Cerebellar cortex (tissue), 1 donor: ENCODE measurements around the gene TGM4.
"Not testable (repeated sequence)": the region's sequence is repeated elsewhere in the genome, so short reads cannot be mapped to it uniquely, and the experiment has no call there.

Source experiments
- DNase-seq: peaks from one replicate; pipeline ENCODE4 v3.0.0-alpha.2; 2015; ENCODE audit warnings: low spot score

The TGM4 gene

DNA sequence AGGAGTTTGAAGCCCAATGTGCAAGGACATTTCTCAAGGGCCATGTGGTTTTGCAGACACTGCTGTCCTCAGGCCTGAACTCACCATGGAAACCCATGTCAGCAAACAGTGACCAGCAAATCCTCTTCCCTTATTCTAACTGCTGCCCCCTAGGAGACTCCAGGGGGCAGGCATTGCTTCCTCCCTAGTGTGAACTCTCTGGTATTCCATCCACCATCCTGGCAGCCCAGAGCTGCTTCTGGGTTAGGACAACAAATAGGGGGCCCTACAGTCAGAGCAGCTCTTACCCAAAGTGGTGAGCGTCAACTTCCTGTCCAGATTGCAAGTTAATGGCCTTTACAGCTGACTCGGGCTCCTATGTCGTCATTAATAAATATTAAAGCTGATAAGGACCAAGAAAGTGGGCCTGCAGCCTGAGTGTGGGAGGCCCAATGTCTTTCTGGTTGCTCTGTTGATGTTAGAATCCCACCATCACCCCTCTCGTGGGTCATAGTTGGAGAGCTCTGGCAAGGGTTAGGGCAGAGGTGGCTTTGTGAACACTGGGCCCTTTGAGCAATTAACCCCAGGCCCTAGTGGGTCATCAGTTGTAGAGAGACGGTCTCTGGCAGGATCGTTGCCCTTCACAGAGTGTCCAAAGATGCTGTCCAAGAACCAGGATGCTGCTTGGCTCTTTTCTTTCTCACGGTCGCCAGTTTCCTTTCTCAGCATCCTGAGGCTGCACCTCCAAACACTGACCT lies 41.5 kb downstream of the TGM4 start:
- DNase-seq, result no peak

DNA sequence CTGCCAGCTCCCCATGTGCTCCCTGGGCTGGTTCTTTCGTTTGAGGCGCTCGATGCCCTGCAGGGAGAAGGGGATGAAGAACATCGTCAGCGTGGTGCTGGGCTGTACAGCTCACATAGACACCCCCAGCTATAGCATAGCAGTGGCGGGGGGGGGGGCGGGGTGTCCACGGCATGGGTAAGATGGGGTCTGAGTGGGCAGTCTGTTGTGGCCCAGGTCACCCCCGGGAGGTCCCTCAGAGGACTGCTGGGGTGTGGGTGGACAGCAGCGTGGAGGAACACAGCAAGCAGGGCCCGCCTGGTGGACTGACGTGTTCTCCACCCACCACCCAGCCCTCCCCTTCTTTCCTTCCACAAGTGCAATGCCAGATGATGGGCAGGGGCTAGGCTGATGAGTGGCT lies 43.7 kb downstream of the TGM4 start:
- no peak for DNase-seq

DNA sequence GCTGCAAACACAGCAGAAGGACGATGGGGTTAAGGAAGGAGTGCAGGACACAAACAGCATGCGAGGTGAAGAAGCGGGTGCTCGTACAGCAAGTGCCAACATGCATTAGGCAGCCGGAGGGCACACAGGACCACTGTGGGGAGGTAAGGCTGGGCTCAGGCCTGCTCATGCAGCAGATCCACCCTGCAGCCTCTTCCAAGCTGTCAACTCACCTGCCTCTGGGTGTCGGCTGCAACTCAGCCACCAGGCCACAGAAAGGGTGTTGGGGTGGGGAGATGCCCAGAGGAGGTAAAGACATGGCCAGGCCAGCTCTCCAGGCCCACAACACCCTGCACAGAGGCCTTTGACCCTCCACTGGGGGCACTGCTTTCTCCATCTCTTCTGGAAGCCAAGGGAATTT lies 44.2 kb downstream of the TGM4 start:
- DNase-seq, result no peak

DNA sequence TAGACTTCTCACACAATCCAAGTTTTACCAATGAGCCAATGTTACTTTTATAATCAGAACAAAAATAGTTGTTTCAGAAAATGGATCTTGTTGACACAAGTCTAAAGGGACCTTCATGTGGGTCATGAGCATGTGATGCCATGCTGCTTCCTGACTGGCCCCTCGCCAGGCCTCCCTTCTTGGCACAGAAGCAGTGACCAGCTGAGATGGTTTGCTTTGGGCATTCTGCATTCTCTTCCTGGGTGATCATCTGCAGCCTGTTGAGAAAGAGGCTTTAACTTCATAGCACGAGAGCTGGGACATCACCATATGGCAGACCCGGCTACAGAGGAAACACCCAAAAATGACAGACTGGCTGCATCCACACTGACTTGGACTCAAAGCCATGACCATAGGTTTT lies 45.7 kb downstream of the TGM4 start:
- DNase-seq, result no peak

DNA sequence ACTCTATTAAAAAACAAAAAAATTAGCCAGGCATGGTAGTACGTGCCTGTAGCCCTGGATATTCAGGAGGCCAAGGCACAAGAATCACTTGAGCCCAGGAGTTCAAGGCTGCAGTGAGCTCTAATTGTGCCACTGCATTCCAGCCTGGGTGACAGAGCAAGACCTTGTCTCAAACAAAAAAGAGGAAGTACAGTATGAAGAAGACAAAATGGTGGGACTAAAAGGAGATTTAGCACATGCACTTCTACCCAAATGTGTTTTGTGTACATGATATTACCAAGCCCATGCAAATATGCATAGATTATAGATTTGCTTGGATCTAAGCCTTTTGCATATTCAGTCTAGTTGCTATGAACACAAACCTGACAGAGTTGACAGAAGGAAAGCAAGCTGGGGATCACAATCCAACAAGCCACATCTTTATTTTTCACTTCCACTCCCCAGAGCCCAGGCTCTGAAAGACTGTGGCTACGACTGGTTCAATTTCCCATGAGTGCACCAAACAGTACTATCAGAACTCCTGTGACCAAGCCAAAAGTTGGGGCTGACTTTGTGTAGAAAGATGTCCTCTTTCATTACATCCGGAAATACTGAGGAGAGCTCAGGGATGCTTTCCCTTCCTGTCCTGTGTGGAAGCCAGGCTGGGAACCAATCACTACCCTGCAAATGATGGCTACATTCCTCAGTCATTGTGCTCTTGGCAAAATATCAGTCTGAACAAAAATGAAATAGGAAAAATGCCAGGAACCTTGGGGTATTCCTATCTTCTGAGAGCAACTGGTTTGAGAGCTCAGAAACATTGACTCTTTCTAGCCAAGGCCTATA lies 49.4 kb downstream of the TGM4 start:
- DNase-seq, result peak; percentile 91

DNA sequence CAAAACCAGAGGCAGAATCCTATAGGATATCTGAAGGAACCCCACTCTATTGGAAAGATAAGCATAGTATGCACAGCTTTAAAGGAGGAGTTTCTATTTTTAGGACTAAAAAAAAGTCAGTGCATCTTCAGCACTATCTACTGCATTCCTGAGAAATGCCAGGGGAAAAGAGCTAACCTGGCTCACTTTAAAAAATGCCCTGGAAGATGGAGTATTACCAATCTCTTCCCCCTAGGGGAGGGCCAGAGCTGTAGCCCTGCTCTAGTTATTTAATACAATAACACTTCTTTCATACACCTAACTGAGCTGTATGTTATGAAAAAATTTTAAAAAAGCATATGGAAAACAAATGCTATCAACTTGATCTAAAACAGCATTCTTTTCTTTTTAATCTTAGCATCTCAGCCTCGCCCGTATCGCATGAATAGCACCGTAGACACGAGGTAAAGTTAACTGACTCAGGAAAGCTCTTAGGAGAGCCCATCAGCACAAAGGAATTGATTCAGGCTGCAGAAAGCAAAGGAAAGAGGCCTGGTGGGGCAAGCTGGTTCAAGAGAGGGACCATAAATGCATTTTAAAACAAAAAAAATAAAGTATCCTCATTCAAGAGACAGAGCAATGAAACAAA lies 50.2 kb downstream of the TGM4 start:
- no peak for DNase-seq

DNA sequence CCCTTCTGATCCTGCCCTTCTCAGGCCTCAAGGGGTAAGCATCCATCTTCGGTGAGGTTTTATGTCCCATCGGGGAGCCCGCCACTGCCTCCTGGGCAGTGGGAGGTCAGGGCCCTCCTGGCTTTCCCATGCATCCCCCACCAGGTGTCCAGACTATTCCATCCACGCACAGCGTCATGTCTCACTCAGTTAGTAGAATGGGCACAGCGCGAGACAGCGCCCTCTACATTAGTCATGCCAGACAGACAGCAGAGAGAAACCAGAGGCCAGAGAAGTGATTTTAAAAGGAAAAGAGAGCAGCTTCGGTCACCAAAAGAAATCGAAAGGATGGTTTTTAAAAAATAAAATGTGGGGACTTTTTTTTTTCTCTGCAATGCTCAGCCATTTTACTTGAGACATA lies 51.8 kb downstream of the TGM4 start:
- DNase-seq, result no peak

DNA sequence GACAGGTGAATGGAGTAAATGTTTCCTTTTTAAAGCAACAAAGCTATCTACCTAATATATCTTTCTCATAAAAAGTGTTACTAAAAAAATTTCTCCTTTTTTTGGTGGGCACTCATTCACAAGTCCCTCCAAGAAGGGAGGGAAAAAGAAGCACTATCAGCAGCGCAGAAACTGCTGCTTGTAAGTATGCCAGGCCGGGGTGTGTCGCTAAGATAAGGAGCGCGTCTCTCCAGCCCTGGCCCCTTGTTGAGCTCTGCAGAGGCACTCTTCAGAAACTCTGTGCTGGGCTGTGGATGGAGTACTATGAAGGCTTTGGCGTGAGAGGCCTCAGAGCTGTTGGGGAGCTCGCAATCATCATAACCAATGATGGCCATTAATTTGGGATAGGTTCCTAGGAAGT lies 52.5 kb downstream of the TGM4 start:
- no peak for DNase-seq

DNA sequence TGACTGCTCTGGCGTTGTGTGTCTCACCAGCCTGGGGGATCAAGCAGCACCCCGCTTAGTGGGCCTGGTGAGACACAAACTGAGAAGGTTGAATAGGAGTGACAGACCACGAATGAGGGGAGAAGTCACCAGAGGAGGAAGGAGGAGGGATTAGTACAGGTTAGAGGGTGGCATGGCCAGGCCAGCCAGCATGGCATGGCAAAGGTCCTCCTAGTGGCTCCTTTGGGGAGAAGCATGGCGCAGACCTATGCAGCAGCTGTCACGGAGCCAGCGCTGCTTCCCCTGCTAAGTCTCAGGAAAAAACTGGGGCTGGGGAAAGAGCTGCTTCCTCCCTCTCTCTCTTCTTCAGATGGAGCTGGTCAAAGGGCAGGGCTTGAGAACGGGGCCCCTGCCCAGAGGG lies 53.0 kb downstream of the TGM4 start:
- no peak for DNase-seq

DNA sequence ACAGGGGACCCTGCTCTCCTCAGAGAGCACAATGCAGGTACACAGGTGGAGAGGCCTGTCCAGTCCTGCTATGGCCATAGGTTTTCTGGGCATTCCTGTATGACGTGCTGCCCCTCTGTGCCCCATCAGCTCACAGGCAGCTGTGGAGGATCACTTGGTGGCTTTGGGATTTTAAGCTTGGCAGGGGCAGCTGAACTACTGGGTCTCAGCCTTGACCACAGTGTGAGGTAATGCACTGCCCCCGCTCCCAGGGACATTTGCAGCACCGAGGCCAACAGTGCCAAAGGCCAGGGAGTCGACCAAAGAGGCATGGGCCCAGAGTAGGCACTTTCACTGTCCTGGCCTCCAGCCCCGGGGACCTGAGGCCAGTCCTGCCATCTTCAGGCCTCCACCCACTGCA lies 55.4 kb downstream of the TGM4 start:
- no peak for DNase-seq

DNA sequence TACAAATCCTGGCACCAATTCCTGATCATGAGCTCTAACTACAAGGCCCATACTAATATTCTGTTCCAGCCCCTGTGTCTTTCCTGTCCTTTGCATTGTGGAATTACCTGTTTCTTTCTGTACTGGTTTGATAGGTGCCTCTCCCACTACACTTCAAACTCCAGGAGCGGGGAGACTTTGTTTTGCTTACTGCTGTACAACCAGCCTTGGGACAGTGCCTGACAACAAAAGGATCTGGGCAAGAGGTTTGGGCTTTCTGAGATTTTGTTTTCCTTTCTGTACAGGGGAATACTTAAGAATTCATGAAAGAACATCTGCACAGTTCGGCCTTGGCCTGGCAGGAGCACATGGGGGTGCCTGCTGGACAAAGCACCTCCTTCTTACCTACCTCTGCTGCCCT lies 56.5 kb downstream of the TGM4 start:
- no peak for DNase-seq

DNA sequence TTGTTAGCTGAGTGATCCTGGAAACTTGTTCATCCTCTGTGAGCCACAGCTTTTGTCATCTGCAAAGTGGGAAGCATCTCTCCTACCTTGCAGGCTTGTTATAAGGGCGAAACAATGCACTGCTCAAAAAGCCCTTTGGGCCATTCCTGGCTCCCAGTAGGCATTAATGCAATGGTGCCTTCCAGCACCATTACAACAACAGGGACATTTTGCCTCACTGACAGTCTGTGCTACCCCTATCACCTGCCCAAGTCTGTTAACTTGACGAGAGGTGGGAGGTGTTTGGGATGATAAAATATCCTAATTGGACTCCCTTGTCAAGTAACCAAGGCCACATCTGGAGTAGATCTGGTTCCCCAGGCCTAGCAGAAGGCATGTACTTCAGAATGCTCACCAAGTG lies 57.4 kb downstream of the TGM4 start:
- no peak for DNase-seq

DNA sequence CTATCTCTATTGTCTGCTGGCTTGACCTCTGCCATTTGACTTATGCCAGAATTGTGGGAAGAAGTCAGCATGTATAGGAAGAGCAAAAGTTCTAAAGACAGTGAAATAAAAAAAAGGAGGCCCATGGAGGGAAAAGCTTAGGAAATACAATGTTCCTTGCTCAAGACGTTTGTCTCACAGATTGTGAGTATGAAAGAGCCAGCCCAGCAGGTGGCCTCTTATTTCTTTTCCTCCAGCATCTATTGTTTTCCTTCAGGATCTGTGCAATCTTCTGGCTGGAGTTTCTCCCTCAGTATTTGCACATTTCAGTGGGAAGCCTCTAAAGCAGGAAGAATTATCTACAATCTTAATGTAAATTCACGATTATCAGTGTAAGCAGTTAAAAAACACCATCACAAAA lies 57.9 kb downstream of the TGM4 start:
- no peak for DNase-seq

DNA sequence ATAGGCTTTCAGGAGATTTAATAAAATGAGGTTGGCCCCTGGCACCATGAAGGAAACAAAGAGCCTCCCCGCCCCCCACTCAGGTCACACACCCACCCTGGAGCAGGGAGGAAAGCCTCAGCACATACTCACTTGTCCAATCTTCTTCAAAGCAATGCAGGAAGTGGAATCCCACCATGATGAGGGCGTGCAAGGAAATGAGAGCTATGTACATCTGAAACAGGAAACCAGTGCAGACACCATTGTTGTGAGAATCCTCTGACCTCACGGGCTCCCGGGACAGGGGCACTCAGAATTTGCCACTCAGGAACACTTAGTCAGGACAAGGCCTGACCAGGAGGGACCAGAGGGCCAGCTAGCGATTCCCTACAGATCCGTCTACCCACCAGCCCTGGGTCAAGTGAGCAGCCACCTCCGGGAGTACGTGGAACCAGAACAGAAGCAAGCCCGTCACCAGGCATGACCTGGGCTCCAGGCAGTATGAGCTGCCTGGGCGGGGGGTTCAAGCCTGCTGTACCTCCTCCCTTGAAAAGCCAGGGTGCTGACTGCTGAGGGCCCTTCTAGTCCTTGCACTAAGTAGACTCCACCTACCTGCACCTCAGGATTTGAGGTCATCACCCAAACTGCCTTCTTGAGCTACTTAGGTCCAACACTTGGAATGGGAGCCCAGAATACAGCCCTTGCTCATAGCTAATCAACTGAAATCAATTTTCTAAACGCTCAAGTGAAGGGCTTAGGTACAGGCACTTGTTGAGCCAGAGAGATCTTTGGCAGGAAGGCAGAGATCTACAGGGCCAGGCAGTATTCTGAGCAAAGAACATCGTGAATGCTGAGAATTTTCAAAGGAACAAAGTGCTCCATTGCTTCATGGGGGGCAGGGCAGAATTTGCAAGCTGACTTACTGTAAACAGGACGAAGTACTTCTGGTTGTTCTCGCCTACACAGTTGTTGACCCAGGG lies 58.9 kb downstream of the TGM4 start:
- no peak for DNase-seq

DNA sequence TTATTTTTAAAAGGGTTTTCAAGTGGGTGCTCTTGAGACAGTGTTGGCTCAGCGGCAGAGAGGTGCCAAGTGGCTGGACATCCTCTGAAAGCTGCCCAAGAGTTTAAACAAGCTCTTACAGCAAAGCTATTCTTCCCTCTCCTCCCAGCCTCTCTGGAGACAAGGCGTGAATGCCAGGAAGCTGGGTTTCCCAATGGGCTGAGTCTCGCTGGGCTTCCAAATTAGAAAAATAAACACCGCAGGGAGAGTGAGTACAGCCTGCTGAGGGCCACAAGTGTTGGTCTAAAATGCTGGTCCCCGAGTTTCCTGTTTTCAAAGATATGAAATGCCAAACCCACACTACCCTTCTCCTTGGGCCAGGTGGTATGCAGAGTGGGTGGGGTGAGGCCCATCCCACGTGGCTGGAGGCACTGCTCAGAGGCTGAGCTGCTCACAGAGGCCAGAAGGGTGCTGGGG lies 65.2 kb downstream of the TGM4 start:
- no peak for DNase-seq

DNA sequence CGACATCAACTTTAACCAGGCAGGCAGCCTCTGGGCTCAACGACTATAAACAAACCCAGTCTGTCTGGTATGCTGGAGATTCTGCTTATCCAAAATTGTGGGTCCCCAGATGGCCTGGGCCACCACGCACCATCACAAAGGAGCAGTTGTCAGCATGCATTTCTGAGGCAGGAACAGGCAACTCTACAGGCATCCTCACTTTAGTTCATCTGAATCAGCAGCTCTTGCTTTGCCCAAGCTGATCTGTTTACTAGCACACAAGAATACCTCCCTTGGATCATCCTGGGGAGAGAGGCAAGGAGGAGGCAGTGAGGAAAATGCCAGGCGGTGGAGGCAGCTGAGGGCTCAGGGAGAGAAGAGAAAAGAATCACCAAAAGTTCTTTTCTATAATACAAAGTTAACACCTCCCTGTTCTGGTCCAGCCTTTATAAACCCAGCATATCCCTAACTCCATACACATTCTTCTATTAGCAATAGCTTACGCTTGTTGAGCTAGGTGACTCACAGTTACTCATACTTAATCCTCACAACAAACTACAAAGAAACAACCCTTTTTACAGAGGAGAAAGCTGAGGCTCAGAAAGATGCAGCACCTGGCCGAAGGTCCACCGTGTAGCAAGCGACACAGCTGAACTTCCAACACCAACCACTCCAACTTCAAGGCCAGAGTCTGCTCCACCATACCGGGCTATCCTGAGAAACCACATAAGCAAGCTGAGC lies 68.0 kb downstream of the TGM4 start:
- DNase-seq, result no peak

DNA sequence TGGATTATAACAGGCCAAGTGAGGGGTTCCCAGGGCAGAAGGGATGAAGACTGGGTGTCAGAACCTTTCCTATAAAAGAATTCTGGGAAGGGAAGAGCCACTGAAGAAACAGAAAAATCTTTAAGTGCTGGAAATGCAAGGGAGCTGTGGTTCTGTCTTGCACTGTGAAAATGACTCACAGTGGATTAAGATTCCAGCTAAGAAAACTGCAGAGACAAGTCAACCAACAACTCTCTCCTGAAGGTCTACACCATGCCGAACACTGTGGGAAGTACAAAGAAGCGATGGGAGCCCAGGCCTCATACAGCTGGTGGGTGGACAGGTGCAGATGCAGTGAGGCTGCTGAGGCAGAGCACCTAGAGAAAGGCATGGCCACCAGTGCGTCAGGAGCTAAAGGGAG lies 73.8 kb downstream of the TGM4 start:
- no peak for DNase-seq

DNA sequence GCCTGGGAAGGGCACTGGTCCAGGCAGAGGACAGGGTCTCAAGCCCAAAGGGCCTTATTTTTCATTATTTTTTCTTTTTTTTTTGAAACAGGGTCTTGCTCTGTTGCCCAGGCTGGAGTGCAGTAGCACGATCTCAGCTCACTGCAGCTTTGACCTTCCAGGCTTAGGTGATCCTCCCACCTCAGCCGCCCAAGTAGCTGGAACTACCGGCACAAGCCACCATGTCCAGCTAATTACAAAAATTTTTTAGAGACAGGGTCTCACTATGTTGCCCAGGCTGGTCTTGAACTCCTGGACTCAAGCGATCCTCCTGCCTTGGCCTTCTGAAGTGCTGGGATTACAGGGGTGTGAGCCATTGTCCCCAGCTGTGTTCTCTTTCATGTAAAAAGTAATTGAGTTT lies 75.4 kb downstream of the TGM4 start:
- not testable (repeated sequence) for DNase-seq

DNA sequence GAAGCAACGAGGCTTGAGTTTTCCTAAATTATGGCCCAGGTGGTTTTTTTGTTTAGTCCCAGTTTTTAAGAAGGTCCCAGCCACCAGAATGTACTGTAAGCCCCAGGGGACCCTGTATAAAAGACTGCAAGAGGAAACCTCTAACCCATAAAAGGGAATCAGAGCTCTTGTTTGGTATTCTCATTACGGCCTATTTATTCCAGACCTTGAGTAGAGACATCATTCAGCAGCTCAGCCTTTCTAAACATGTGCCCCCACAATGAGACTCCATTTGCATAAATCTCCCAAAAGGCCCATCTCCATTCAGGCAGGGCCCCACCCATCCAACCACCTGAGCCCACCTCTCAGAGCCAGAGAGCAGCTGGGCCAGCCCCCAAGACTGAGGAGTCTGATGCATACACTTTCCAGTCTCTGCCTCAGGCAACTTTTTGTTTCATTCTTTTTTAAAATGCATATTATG lies 75.9 kb downstream of the TGM4 start:
- no peak for DNase-seq

DNA sequence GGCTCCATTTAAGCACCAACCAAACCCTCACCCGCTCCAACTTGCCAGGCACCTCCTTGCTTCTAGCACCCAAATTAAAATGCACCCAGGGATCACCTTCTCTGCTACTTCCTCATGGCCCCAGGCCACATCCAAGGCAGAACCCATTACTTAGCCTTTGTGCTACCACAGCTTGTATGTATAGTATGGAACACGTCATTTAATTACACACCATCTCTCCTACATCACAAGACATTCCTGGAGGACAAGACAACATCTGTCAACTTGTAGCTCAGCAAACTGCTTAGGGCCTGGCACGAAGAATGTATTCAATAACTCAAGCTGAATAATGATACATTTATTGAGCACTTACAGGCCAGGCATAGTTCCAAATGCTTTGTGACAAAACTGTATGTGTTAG lies 78.3 kb downstream of the TGM4 start:
- DNase-seq, result no peak

DNA sequence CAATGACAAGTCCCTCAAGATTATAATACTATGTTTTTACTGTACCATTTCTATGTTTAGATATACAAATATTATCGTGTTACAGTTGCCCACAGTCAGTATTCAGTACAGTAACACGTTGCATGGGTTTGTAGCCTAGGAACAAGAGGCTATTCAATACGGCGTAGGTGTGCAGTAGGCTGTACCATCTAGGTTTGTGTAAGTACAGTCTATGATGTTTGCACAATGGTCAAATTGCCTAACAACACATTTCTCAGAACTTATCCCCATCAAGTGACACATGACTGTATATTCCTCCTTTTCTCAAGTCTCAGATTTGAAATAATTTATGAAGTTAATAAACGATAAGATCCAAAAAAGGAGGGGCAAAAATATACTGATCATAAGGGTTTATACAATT lies 79.9 kb downstream of the TGM4 start:
- no peak for DNase-seq
